Activated CD4-positive, alpha-beta T cell treated with anti-CD3 and anti-CD28 coated beads, Interleukin-2, Interleukin-4, amounts not matched to agents 100 ng/mL and 50 ng/mL, durations not matched to agents 16 hours and 8 hours (primary cell): ENCODE data around the gene SYNE1.
"Not testable (repeated sequence)": the region's sequence is repeated elsewhere in the genome, so short reads cannot be mapped to it uniquely, and the experiment has no call there.

ENCODE experiments used
- DNase-seq: peaks from one replicate; pipeline ENCODE4 v3.0.0-alpha.2; 2020; ENCODE audit warnings: low spot score

The SYNE1 gene

DNA sequence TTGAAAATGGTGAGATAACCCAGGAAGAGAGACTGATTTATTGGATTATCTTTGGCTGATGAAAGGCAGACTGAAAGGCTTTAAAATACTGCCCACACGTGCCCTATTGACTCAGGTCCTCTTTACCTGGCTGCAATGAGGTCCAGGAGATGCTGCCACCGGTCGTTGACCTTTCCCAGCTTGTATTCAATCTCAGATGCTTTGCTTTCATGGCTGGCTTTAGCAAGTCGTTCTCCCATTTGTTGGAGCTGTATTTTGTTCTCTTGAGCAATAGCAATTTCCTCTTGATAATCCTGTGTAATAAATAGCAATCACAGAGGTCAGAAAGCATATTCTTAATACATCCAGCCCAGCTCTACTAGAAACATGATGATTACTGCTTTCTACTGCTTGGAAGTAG lies 460.9 kb downstream of the SYNE1 start:
- no peak for DNase-seq

DNA sequence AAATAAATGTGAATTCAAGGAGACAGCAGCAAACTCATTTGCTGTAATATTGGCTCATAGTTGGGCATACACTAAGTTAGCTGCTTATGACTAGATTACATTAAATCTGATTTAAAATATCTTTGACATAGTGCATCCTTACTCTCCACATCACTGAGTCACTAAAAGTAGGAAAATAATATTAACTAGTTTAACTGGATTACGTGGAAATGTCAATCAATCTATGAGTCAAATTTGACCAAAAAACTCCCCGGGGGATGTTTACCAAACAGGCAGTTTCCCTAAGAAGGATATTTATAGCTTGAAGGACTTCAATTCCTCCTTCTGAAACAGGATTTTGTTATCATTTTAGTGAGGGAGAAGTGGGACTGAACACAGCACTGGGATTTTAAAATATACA lies 463.2 kb downstream of the SYNE1 start:
- DNase-seq: no peak

DNA sequence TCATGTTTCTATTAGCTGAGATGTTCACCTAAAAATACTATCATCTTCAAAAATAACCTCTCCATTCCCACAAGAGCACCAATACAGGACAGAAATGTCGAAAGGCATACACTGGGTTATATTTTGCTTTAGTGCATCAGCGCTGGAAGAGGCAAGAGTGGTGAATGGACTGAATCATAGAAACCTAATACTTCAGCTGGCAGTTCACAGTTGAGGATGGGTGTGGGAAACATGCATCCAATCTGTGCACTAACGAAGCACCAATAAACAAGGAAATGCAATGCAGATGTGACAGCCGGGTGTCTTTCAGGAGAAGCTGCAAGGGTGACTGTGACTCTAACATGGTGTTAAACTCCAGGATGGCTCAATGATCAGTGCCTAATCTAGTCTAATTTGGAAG lies 463.8 kb downstream of the SYNE1 start:
- no peak for DNase-seq

DNA sequence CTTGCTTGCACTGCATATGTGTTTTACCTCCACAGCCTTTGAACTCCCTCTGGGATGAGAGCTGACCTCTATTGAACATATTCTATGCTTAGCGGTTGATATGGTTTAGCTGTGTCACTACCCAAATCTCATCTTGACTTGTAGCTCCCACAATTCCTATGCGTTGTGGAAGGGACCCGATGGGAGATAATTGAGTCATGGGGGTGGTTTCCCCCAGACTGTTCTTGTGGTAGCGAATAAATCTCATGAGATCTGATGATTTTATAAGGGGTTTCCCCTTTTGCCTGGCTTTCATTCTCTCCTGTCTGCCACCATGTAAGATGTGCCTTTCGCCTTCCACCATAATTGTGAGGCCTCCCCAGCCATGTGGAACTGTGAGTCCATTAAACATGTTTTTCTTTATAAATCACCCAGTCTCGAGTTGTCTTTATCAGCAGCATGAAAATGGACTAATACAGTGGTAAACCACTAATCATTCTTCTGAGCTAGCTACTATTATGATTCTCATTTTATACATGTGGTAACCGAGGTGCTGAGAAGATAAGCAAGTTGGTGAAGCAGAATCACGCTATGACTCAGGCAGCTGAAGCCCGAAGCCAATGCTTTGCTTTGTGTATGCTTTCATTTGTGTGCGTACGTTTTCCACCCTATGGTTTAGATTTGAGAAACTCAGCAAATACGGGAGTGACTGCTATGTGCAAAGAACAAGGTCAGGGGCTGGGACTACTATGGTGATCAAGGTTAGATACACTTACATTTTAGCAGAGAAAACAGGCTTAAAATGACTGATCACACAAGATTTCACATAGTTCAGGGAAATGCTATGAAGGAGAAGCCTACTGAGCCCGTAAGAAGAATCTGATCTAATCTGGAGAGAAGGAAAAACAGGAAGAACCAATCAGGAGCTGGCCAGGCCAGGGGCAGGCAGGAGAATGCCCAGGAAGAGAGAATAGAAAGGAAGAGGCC lies 466.2 kb downstream of the SYNE1 start:
- DNase-seq: peak; percentile 96

DNA sequence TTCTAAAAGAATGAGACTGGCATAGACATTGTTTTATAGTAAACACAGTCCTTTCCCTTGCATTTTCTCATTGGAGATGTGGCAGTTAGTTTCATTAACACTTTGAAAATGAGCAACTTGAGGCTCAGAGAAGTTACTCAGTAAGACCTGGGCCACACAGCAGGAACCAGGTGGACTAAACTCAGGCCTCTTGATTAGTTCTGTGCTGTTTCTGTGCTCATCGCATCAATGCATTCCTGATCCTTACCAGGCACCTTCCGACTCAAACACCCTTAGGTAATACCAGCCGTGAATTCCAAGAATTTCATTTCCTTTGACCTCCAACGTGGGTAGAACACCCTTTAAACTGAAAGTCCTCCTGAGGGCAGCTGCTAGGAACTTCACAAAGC lies 466.9 kb downstream of the SYNE1 start:
- peak; percentile 14 for DNase-seq

DNA sequence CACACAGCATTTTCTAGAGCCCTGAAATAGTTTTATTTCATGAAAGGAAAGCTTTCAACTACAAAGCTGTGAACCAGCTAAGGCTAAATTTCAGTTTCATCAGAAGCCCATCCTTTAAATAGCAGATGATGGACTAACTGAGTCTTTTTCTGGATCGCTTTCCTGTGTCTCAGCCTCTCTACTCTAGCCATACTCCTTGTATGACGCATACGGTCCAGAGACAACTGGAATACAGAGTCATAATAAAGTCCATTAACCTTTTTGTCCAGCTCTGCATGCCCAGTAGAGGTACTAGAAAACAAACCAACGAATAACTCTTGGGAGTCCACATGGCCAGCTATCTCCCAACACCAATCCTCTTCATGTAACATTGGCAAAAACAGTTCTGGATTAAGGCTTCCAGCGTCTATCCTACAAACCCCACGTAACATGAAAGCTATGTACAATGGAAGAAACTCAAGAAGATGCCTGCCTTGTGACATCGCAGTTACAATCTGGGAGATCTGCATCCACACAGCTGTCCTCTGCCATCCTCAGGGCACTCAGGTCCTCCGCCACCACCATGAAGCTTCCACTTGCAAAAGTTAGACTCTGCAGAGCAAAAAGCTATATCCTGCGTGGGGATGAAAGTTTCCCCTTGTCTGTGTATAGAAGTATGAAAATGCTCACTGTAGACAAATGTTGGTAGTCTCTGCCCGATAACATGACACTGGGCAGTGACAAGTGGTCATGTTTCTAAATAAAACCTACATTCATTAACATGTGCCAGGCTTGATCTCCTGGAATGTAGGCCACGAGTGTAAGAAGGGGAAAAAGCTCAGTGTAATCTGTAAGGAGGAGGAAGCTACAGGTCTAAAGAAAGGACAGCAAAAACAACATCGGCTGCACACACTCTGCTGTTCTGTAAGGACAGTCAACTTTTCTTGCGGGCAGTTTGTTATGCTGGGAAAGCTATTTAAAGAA lies 469.2 kb downstream of the SYNE1 start:
- no peak for DNase-seq

DNA sequence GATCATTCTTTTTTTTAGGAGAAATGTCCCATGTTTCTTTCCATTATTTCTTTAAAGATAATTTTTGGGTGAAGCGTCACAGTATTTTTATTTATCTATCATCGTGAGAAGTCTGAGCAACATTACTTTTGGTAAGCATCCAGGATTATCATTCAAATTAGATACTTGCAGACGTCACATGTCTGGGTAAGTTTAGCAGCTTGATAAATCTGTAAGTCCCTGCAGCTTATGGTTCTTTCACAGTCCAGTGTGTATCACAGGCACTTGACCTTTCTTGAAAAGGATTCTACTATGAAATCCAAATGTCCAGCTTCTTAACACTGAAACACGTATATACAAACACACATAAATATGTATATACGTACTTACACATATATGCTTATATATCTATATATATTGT lies 470.3 kb downstream of the SYNE1 start:
- DNase-seq: no peak

DNA sequence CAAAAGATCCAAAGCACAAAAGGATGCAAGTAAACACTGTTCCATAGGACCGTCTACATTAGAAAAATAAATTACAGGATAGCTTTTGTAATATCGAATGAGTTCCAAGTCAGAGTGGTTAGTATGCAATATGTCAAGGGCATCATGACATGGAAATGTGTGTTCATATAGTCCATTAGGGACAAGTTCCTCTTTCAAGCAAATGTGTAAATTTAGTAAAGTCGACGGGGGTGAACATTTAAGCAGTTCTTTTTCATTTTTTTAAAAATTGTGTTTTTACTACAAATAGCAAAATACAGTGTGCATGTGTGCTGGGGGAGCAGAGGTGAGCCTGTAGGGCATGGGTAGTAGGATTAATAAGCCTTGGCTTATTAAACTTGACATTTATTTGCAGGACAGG lies 470.7 kb downstream of the SYNE1 start:
- DNase-seq: no peak

DNA sequence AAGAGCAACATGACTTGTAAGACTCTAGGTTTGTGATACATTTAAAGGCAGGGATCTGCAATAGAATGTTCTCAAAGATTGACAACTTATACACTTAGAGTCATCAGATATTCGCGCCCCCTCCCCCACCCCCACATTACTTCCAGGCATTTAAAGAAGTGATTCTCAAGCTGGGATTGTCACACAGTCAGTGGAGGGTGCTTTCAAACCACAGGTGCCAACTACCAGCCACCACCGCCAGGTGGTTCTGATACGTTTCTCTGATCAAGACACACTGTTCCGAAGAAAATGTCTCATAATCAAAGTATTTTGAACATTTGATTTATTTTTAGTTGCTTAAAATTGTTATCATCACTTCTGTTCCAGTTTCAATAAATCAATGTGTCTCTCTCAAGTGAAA lies 472.2 kb downstream of the SYNE1 start:
- no peak for DNase-seq

DNA sequence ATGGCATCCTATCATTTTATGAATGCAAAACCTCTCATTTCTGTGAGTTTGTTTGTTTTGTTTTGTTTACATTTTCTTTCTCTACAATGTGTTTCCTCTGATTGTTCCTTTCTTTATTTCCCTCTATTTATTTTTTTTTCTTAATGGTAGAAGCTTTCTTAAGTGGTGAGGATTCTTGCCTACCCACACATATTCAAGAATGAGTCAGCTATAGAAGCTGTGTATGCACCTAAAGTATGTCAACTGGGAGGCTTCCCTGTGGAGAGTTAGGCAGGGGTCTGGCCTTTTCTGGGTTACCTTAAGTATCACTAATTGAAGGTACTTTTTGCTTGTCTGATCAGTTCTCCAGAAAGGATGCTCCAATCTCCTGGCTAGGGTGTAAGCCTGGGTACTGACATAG lies 475.7 kb downstream of the SYNE1 start:
- DNase-seq: peak; percentile 42

DNA sequence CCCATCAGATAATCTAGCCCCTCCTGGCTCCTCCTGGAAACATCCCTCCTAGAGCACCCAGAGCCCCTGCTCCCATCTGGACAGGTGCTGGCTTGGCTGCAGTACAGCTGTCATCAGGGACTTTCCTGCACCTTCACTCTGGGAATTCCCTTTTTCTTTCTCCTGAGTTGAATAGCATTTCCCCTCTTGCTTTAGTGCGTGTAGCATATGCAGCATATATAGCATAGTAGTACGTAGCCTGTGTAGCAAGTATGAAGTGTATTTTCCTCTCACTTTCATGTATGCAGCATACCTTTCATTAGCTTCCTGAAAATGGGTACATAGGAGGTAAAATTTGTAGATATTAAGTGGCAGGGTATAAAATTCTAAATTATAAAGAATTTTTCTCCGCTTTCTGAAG lies 476.8 kb downstream of the SYNE1 start:
- peak; percentile 45 for DNase-seq

DNA sequence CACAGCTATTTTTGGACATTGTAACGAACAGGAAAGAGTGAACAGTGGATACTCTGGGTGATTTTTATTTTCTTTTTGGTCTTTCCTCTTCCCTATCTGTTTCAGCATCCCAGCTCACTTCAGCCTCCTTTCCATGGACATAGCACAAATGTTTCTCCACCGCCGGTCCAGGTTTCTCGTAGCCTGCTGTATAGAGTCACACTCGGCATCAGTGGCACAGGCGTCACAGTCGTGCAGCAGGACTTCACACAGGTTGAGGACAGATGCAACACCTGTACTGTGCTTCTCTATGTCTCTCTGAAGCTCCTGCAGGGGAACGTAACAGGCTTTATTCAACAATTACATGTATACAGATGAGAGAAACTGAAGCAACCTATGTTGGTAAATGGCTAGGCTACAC lies 481.4 kb downstream of the SYNE1 start:
- DNase-seq: no peak

DNA sequence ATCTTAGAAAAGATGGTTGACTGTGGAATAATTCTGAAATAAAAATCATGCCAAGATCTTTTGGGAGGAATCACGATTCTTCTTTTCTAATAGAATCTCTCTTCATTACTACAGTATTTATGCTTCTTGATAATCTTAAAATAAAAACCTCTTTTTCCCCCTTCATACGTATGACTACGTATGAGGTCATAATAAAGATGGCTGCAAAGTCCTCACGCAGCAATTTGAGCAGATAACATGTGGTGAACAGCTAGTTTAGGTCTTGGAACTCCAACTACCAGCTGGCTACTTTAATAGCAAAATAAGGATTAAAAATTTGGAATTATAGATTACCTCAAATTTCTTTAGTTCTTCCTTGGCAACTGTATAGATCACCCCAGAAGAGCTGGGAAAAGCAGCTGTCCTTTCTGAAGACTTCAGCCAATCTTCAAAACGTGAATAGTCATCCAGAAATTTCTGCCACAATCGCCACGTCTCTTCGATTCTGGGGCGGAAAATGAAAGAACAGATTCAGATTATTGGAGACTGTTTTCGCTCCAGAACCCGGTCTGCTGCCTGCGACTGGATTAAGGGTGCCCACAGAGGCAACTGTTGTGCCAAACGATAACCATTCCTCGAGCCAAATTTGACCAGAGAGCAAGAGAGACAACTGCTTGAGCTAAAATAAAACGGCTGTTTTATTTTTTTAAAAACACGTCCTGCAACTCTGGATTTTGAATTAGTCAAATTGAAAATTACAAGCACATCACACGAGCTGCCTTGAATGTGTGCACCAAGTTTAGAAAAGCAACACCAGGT lies 482.4 kb downstream of the SYNE1 start:
- DNase-seq: no peak

DNA sequence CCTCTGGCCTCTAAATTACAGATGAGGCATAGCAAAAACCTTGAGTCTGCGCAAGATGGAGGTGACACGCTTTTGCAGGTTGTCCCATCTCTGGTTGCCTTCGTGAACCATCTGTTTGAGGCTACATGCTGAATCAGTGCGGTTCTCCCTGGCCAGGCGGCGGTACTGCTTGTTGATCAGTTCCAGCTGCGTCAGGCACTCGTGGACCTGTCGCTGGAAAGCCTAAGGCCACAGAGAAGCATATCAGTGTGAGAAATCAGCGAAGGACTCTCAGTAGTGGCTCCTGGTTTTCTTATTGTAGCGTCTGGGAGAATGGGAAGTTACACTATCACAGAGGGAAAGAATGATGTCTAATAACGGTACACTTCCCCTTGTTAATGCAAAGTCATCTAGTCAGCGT lies 485.2 kb downstream of the SYNE1 start:
- no peak for DNase-seq

DNA sequence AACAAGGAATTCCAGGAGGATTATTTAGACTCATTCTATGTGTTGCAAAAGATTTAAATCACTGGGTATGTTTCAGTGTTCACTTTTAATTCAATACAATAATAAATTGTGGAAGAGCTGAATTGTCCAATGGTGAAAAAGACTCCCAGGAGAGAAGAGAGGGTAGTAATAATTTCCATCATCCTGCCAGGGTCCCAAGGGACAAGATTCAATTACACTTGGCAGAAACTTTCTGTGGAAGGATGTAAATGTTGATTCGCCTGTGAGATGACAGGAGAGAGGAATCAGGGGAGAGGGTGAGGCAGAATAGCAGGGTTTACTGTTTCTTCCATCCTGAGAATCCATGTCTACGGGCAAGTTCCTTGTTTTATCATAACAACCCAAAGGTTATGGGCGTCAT lies 487.0 kb downstream of the SYNE1 start:
- no peak for DNase-seq

DNA sequence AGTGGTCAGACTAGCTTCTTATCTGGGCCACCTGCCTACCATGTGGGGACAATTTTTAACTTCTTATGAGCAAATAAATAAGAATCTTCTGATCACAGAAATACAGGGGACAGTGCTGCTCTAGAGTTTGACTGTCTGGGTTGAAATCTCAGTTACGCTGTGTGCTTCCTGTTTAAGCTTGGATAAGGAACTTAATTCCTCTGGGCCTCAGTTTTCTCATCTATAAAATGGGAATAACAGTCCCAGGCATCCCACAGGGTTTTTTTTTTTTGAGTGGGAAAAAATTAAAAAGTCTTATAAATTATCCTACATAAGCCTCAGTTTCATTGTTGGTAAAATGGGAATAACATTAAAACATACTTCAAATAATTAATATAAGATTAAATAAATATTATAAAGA lies 488.8 kb downstream of the SYNE1 start:
- no peak for DNase-seq

DNA sequence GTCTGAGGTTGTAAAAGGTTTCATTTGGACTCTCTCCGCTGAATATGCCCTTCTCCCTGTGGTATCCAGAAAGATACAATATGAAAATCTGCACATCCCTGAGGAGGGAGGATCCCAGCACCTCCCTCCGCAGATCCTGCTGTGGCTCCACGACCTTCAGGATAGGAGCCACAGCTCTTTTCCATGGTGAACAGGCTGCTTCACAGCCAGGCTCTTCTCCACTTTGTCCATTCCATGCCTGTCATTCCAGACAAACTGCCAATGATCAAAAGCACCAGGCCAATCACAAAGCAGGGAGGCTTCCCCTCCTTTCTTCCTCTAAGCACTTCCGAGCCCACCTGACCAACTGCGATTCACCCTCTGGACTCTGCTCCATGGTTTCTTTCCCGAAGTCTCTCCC lies 489.9 kb downstream of the SYNE1 start:
- DNase-seq: no peak

DNA sequence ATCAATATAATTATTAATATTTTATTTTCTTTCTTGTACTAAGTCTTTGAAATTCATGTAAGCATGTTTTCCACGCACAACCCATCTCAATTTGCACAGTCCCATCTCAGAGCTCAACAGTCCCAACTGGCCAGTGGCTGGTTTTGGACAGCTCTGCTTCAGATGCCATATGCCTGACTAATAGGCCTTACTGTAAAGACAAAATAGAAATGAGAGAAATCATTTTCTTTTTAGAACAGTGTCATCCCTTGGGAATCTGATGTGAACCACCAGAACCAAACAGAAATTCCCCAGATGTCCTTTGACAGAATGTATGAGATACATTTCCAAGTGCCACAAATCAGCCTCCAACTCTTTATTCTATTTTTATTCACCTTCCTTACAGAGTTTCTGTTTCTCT lies 490.8 kb downstream of the SYNE1 start:
- DNase-seq: no peak

DNA sequence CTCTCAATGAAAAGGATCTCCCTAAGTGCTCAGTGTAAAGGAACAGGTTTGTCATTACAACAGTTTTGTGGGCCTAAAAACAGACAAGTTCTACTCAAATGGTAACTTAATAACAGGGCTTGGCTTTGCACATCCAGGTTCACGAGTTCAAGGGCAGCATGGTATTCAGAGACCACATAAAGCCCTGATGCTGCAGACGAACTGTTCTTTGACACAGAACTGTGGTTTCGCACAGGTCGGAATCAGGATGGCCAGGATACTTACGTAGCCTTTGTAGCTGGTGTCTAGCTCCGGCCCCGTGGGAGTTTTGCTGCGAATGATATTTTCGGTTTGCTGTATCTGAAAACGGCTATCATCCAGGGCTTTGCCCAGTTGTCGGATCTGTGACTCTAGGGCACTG lies 493.8 kb downstream of the SYNE1 start:
- DNase-seq: no peak

DNA sequence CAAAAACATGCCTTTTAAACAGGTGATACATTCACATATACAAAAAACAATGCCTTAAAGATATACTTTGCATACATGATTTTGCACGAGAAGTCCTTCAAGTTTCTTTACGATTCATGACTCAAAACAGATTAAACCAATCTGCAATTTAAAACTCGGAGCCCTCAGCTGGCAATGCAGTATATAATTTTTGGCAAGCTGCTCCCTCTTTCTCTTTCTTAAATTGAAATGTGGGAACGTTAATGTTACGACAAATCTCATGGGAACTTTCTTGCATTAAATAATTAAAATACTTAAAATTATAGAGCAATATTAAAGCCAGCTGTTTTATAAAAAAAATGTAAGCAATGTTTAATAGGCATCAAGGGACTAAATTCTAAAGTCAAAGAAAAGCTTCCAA lies 495.1 kb downstream of the SYNE1 start:
- no peak for DNase-seq

DNA sequence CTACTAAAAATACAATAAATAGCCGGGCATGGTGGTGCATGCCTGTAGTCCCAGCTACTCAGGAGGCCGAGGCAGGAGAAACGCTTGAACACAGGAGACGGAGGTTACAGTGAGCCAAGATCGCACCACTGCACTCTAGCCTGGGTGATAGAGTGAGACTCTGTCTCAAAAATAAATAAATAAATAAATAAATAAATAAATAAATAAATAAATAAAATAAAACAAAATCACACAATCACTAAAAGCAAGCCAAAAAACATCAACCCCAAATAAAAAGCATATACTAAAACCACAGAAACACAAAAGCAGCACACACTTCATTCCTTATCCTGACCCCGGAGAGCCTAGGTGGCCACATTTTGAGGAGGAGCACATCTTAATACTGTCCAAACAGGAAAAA lies 498.8 kb downstream of the SYNE1 start:
- DNase-seq: not testable (repeated sequence)

DNA sequence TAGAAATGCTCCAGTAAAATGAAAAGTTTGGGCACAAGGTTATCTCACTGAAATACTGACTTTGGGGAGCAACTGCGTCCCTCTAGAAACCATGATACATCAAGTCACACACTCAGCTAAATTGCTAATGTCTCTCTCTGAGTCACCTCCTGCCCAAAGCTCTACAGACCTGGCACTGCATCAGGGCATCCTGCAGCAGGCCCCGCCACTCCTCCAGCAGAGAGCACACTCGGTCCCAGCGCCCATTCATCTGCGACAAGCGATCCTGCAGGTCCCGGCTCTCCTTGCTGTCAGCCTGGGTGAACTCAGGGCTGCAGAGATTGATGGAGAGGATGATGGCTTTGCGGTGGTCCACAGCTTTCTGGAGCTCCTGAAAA lies 500.7 kb downstream of the SYNE1 start:
- no peak for DNase-seq
